NOMO-1 treated with DMSO at 0.1 percent for 48 hours (cell line): ENCODE measurements around the gene JAKMIP1.

Source experiments
- DNase-seq: peaks from one replicate; lab custom pipeline; 2025; ENCODE audit not compliant: unreplicated experiment; lab: John Stamatoyannopoulos, UW

The JAKMIP1 gene

DNA sequence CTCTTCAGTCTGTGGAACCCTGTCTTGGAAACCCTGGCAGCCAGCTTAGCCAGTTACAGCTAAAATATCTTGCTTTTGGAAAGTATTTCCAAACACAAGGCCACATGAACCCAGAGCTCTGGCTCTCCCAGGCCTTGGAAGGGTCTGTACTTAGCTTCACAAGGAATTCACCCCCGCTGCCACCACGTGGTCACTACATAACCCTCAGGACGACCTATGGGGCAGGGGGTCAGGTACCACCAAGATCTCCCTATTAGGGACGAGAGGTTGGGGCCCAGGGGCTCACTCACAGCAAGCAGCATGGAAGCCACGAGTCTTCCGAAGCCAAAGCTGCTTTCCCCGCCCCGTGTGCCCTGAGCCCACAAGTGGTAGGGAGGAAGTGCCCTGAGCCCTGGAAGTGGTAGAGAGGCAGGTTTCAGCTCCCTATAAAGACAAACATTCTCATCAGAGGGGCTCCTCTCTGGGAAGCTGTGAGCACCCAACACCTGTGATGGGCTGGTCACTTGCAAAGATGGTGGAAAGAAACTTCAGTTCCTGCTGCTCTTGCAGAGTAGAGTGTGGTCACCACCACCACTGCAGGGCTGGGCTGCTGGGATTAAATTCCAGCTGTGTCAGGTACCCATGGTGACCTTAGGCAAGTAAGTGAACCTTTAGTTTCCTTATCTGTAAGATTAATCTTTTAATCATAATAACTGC is 4.7 kb upstream of the JAKMIP1 start:
- DNase-seq, result no peak

DNA sequence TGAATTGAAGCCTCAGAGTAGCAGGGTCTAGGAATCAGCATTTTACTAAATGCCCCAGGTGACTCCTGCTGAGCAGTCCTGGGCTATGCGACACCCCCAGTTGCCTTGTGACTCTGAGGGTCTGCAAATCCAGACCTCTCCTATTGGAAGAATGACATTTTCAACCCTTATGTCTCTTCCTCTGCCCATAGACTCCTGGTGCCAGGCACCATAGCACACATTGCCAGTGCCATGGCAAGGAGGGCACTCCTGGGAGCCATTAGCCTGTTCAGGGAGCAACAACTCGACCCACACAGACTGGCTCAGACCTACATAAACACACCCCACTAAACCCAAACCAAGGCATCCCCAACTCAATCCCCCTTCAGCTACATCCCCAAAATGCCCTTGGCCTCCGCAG is 3.7 kb upstream of the JAKMIP1 start:
- DNase-seq, result no peak

GRCh38 chr4:6201580-6202091 is 1.3 kb upstream of the JAKMIP1 start:
- peak; percentile 1 for DNase-seq

DNA sequence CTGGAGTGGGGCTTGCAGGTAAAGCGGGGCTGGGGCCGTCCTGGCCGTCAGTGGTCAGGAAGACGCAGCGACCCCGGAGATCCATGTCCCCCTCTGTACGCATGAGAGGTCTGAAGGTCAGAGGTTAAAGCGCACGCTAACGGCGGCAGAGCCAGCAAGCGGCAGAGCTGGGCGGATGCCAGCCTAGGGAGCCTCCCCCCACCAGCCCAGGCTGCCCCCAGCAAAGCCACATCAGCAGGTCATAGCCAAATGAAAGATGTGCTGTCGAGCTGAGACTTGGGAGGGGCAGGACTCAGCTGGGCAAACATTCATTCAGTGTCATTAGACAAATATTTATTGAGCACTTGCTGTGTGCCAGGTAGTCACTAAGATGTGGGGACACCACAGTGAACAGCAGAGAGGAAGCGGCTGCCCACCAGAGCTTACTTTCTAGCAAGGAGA is 593 bp upstream of the JAKMIP1 start:
- no peak for DNase-seq

DNA sequence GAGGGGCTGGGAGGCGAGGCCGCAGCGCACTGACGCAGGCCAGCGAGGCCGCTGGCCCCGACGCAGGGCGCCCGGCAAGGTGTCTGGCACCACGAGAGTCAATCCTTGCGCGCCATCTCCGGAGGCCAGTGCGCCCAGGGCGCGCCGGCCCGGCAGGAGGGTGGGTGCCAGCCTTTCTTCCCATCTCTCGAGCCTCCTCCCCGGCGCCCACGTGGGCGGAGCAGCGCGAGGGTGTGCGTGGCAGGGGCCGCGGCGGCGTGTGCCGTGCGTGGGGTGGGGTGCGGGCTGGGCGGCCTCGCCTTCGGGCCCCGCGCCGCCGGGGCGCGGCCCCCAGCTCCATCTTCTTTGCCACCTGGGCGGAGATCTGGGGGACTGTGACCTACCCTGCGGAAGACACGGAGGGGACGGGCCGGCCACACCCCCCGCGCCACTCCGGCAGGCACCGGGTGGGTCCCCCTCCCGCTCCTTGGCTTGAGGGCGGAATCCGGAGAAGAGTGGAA is 877 bp downstream of the JAKMIP1 start:
- no peak for DNase-seq

GRCh38 chr4:6198768-6199421 is 1.5 kb downstream of the JAKMIP1 start:
- DNase-seq, result no peak

DNA sequence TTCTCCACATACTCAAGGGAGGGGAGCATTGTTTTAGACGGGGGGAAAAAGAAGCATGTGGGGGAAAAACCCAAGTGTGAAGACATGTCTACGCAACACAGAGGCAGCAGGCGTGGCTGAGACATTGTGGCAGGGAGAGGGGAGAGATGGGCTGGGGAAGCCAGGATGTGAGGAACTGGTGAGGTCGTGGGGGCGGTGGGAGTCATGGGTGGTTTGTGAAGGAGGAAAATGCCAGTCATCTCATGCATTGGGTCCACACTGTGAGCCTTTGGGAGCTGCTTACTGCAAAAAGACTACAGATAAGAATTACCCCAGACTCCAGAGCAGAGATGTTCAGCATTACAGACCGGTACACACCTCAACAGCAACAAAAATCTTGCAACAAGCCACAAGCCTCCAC is 2.1 kb downstream of the JAKMIP1 start:
- no peak for DNase-seq

- no peak for DNase-seq
Measured at GRCh38 chr4:6197433-6198174, 2.7 kb downstream of the JAKMIP1 start.

GRCh38 chr4:6196871-6197270 is 3.5 kb downstream of the JAKMIP1 start:
- DNase-seq, result no peak

GRCh38 chr4:6196324-6196723 is 4.0 kb downstream of the JAKMIP1 start:
- DNase-seq, result no peak

GRCh38 chr4:6195602-6196319 is 4.6 kb downstream of the JAKMIP1 start:
- no peak for DNase-seq

- no peak for DNase-seq
Measured at GRCh38 chr4:6194458-6195195, 5.7 kb downstream of the JAKMIP1 start.

GRCh38 chr4:6193399-6193798 is 7.0 kb downstream of the JAKMIP1 start:
- no peak for DNase-seq

GRCh38 chr4:6192245-6192644 is 8.1 kb downstream of the JAKMIP1 start:
- no peak for DNase-seq

DNA sequence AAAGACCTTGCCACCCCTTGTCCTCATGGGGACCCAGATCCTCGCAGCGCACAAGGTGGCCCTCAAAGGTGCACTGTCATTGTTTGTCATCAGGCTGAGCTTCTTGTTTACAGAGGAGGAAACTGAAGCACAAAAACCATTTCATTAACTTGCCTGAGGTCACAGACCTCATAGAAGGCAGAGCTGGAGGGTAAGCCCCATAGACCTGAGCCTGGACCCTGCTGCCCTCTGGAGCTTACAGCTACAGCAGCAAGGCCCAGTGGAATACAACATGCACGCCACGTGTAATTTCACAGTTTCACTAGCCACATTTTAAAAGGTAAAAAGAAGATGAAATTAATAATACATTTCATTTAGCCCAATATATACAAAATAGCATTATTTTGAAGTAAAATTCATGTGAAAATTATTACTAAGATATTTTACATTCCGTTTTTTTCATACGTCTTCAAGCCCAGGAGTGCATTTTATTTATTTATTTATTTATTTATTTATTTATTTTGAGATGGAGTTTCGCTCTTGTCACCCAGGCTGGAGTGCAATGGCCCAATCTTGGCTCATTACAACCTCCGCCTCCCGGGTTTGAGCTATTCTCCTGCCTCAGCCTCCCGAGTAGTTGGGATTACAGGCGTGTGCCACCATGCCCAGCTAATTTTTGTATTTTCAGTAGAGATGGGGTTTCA is 8.8 kb downstream of the JAKMIP1 start:
- no peak for DNase-seq

DNA sequence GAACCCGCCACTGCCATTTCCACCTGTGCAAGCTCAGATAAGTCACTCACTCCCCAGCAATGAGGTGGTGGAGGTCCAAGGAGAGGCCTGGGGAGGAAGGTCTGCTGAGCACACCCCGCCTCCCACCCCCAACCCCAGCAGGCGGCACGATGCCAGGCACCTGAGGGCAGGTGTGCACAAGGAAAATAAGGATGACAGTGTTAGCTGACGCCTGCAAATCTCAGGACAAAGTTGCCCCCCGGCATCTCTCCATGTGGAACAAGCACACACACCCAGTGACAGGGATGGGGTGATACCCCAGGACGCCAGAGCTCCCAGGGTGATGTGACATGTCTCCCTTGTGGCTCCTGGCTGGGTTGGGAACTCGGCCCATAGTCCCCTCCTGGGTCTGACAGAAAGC is 9.9 kb downstream of the JAKMIP1 start:
- DNase-seq, result no peak

GRCh38 chr4:6189511-6189910 is 10.8 kb downstream of the JAKMIP1 start:
- DNase-seq, result no peak

DNA sequence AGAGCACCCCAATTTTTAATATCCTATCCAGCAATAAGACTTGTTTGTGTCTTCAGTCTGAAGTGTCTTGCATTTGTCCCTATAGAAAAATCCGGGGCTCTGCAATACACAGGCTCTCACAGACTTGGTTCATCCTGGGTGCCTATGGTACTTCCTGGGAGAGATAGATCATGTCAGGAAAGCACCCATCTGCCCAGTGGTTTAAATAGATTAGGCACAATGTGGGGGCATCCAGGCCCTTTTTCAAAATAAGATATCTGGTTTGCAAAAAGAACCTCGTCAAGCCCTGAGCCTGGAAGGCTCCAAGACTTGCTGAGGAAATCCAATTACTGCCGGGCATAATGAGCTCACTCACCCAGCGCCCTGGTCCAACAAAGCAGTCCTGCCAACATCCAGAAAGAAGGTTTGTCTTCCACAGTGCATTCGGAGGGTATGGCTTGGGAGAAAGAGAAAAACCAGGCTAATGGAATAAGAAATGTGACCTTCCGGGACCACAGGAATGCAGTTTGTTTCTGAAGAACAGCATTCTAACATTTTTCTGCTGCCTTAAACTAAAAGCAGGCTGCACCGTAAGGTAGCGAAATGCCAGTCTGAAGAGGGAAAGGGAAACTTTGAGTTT is 11.6 kb downstream of the JAKMIP1 start:
- DNase-seq, result no peak

GRCh38 chr4:6184169-6184568 is 16.2 kb downstream of the JAKMIP1 start:
- DNase-seq, result no peak
